ENCODE measurements around the gene ACAA1. TPM values are rescaled to one million over a fixed set of nuclear protein-coding genes. Genes with fewer than 3 reads are reported as not detected.

The ACAA1 gene

Small RNA genes lying within 50 kb of the gene (small RNA-seq; reads per million reads assigned to genes)
- not detected for gene RF00019
